SK-N-SH (cell line): ENCODE measurements around the gene SDK1.

ENCODE experiments used
- CTCF ChIP-seq: fragments of 200-600 bp; sonication (generic); IDR thresholded peaks from 2 replicates; pipeline ENCODE4 v1.6.1; 2017; ENCODE audit warnings: antibody characterized with exemption, mild to moderate bottlenecking, moderate library complexity
- EP300 ChIP-seq, 2 experiments: IDR thresholded peaks; 2 replicates each; pipeline versions ENCODE4 v1.4.0 to v1.6.1; 2012; ENCODE audit warnings: borderline replicate concordance in 1 of 2, low read depth in 1 of 2, low read length in 1 of 2
- MAX ChIP-seq: IDR thresholded peaks from 2 replicates; pipeline ENCODE4 v1.4.0; 2012; ENCODE audit warnings: low read depth
- POLR2AphosphoS5 ChIP-seq: IDR thresholded peaks from 2 replicates; pipeline ENCODE4 v1.6.1; 2012; ENCODE audit warnings: low read depth, low read length
- RXRA ChIP-seq: IDR thresholded peaks from 2 replicates; pipeline ENCODE4 v1.4.0; 2012; ENCODE audit warnings: low read depth, mild to moderate bottlenecking, borderline replicate concordance
- SIN3A ChIP-seq: IDR thresholded peaks from 2 replicates; pipeline ENCODE4 v1.6.1; 2012; ENCODE audit warnings: low read depth, mild to moderate bottlenecking, low read length, moderate library complexity, borderline replicate concordance
- TAF1 ChIP-seq: IDR thresholded peaks from 2 replicates; pipeline ENCODE4 v1.6.1; 2012; ENCODE audit warnings: low read depth, mild to moderate bottlenecking, low read length, moderate library complexity, borderline replicate concordance
- TEAD4 ChIP-seq: IDR thresholded peaks from 2 replicates; pipeline ENCODE4 v1.4.0; 2012; ENCODE audit warnings: mild to moderate bottlenecking, borderline replicate concordance; ENCODE audit not compliant: insufficient read depth
- YY1 ChIP-seq: IDR thresholded peaks from 2 replicates; pipeline ENCODE4 v1.4.0; 2012; ENCODE audit warnings: low read depth, mild to moderate bottlenecking

- TF ChIP-seq POLR2AphosphoS5 (no peak), CTCF (no peak), EP300 (IDR thresholded peaks at IDR 0.05; ENCODE audit: borderline replicate concordance in 1 of 2, low read depth in 1 of 2, low read length in 1 of 2) (no peak), MAX (no peak), TAF1 (no peak), TEAD4 (no peak), SIN3A (no peak), YY1 (no peak), RXRA (no peak)
Measured at GRCh38 chr7:4025210-4025609, 724.2 kb downstream of the SDK1 start.
